ENCODE measurements around the gene GLP2R.

DNA sequence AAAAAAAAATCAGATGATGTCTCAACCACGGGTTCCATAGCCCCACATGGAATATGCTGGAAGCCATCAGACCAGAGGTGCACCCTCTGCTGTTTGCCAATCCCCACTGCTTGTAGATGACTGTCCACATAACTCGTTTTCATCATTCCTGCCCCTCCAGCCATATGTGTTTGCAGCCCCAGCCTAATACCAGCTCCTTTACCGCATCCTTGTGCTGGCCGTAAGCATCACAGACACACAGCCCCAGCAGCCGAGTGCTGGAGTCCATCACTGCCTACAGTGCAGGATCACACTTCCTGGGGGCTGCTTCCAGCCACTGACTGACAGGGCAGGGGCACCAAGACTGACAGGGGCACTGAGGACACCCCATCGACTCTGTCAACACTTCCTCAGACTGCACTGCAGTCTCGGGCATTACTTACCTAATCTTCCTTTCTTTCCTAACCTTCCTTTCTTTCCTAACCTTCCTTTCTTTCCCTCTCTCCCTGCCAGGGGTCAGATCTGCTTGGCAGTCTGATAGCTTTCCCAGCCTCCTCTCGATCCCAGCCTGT lies 74.4 kb downstream of the GLP2R start:
- TF ChIP-seq POLR2AphosphoS5 (IDR thresholded peaks at IDR 0.05; ENCODE audit: low read length) = no peak
- TF ChIP-seq, protein P1, sequence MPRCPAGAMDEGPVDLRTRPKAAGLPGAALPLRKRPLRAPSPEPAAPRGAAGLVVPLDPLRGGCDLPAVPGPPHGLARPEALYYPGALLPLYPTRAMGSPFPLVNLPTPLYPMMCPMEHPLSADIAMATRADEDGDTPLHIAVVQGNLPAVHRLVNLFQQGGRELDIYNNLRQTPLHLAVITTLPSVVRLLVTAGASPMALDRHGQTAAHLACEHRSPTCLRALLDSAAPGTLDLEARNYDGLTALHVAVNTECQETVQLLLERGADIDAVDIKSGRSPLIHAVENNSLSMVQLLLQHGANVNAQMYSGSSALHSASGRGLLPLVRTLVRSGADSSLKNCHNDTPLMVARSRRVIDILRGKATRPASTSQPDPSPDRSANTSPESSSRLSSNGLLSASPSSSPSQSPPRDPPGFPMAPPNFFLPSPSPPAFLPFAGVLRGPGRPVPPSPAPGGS (IDR thresholded peaks at IDR 0.05; ENCODE audit: borderline replicate concordance, insufficient read depth, low read depth, low read length, poor library complexity, severe bottlenecking) = no peak
- TF ChIP-seq, protein P2, sequence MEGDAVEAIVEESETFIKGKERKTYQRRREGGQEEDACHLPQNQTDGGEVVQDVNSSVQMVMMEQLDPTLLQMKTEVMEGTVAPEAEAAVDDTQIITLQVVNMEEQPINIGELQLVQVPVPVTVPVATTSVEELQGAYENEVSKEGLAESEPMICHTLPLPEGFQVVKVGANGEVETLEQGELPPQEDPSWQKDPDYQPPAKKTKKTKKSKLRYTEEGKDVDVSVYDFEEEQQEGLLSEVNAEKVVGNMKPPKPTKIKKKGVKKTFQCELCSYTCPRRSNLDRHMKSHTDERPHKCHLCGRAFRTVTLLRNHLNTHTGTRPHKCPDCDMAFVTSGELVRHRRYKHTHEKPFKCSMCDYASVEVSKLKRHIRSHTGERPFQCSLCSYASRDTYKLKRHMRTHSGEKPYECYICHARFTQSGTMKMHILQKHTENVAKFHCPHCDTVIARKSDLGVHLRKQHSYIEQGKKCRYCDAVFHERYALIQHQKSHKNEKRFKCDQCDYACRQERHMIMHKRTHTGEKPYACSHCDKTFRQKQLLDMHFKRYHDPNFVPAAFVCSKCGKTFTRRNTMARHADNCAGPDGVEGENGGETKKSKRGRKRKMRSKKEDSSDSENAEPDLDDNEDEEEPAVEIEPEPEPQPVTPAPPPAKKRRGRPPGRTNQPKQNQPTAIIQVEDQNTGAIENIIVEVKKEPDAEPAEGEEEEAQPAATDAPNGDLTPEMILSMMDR (IDR thresholded peaks at IDR 0.05 in 2 of 3, conservative IDR thresholded peaks at IDR 0.05 in 1 of 3; ENCODE audit: control insufficient read depth in 2 of 3, extremely low read depth in 1 of 3, insufficient read depth in 1 of 3, low read depth in 3 of 3, low read length in 3 of 3) = no peak
